ENCODE results near the gene GREM1. TPM values are rescaled to one million over a fixed set of nuclear protein-coding genes. Genes with fewer than 3 reads are reported as not detected.

The GREM1 gene
- total RNA-seq, 2 donors from 2014 or later: 0.62 to 2.7 TPM

DNA sequence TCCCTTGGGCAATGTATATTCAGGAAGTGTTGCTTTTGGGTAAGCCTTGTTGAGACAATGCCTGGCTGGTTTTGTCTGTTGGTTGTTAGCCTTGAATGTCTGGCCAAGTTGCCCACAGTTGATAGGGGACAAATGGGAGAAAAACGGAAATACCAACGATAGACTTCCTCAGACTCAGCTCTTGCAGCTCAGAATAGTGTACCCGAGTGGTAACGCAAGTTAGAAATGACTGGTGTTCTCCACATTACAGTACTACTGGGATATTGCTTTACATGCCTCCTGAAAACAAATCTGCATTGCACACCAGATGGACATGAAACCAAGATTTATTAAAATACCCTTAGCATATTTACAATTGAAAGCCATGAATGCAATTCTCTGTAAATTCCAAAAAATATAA, 47.4 kb downstream of the GREM1 start:
- Mint-ChIP-seq H3K36me3 (ENCODE audit: low read depth) (no peaks in the 10 kb centered on the region), H3K9me3 (peaks cover 7% of the 10 kb centered on the region), H3K27me3 (ENCODE audit: insufficient read depth) (no peaks in the 10 kb centered on the region), H3K4me3 (no peak overlapping the region), H3K4me1 (no peaks in the 10 kb centered on the region), H3K27ac (no peak overlapping the region)
- TF ChIP-seq, protein P1, sequence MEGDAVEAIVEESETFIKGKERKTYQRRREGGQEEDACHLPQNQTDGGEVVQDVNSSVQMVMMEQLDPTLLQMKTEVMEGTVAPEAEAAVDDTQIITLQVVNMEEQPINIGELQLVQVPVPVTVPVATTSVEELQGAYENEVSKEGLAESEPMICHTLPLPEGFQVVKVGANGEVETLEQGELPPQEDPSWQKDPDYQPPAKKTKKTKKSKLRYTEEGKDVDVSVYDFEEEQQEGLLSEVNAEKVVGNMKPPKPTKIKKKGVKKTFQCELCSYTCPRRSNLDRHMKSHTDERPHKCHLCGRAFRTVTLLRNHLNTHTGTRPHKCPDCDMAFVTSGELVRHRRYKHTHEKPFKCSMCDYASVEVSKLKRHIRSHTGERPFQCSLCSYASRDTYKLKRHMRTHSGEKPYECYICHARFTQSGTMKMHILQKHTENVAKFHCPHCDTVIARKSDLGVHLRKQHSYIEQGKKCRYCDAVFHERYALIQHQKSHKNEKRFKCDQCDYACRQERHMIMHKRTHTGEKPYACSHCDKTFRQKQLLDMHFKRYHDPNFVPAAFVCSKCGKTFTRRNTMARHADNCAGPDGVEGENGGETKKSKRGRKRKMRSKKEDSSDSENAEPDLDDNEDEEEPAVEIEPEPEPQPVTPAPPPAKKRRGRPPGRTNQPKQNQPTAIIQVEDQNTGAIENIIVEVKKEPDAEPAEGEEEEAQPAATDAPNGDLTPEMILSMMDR (conservative IDR thresholded peaks at IDR 0.05): no peak
- Histone ChIP-seq H3K27ac (ENCODE audit: low read depth, low read length) (no peak overlapping the region), H3K9me3 (ENCODE audit: control insufficient read depth, low read length) (no peaks in the 10 kb centered on the region), H3K27me3 (ENCODE audit: control insufficient read depth, insufficient read depth, low read length, poor library complexity, severe bottlenecking) (no peaks in the 10 kb centered on the region), H3K4me1 (ENCODE audit: control insufficient read depth, insufficient read depth, low read length) (no peaks in the 10 kb centered on the region), H3K4me3 (ENCODE audit: low read length) (no peak overlapping the region), H3K36me3 (ENCODE audit: control insufficient read depth, insufficient read depth, low read length) (no peaks in the 10 kb centered on the region), H3K9ac (ENCODE audit: extremely low read depth, low read length, poor library complexity, severe bottlenecking) (no peak overlapping the region)
- 70 to 100% methylated on average over 2 to 4 of the region's 4 CpGs for WGBS, 2 experiments (ENCODE audit: insufficient coverage in 1 of 2, insufficient read length in 1 of 2)
- no peak for DNase-seq

GRCh38 chr15:32766101-32766500, 48.3 kb downstream of the GREM1 start:
- H3K27me3 ChIP-seq (ENCODE audit: control insufficient read depth, insufficient read depth, low read length, poor library complexity, severe bottlenecking): no peaks in the 10 kb centered on the region
- Mint-ChIP-seq H3K27ac (no peak overlapping the region), H3K4me1 (no peaks in the 10 kb centered on the region), H3K36me3 (ENCODE audit: low read depth) (no peaks in the 10 kb centered on the region), H3K9me3 (peaks cover 7% of the 10 kb centered on the region), H3K4me3 (no peak overlapping the region), H3K27me3 (ENCODE audit: insufficient read depth) (no peaks in the 10 kb centered on the region)
- no peak overlapping the region for H3K9ac ChIP-seq (ENCODE audit: extremely low read depth, low read length, poor library complexity, severe bottlenecking)
- TF ChIP-seq, protein P1 (conservative IDR thresholded peaks at IDR 0.05): no peak
- H3K4me3 ChIP-seq (ENCODE audit: low read length): no peak overlapping the region
- H3K9me3 ChIP-seq (ENCODE audit: control insufficient read depth, low read length): no peaks in the 10 kb centered on the region
- no peak overlapping the region for H3K27ac ChIP-seq (ENCODE audit: low read depth, low read length)
- no peaks in the 10 kb centered on the region for H3K36me3 ChIP-seq (ENCODE audit: control insufficient read depth, insufficient read depth, low read length)
- WGBS, 2 experiments (ENCODE audit: insufficient coverage in 1 of 2, insufficient read length in 1 of 2): 0 to 63% methylated on average over 1 to 3 of the region's 3 CpGs
- no peak for DNase-seq
- no peaks in the 10 kb centered on the region for H3K4me1 ChIP-seq (ENCODE audit: control insufficient read depth, insufficient read depth, low read length)

DNA sequence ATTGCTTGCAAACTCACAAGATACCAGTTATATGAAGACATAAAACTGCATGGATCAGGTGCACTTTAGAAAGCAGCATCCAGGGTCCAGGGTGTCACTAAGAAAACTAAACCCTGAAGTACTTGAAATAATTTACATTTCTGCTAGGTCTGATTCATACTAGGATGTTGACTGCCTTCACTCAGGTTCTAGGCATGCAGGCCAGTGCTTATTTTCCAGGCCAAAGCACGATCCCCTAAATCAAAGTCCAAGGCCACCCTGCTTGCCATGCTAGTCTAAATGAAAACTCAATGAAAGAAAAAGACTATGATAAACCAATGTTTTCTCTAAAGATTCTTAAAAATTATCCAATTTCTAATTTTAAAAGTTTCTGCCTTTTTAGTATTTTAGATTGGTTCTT, 49.4 kb downstream of the GREM1 start:
- Mint-ChIP-seq H3K4me3 (no peak overlapping the region), H3K4me1 (no peaks in the 10 kb centered on the region), H3K27ac (no peak overlapping the region), H3K36me3 (ENCODE audit: low read depth) (no peaks in the 10 kb centered on the region), H3K27me3 (ENCODE audit: insufficient read depth) (no peaks in the 10 kb centered on the region), H3K9me3 (peaks cover 4% of the 10 kb centered on the region)
- Histone ChIP-seq H3K9me3 (ENCODE audit: control insufficient read depth, low read length) (no peaks in the 10 kb centered on the region), H3K27ac (ENCODE audit: low read depth, low read length) (no peak overlapping the region), H3K4me3 (ENCODE audit: low read length) (no peak overlapping the region), H3K4me1 (ENCODE audit: control insufficient read depth, insufficient read depth, low read length) (no peaks in the 10 kb centered on the region), H3K9ac (ENCODE audit: extremely low read depth, low read length, poor library complexity, severe bottlenecking) (no peak overlapping the region), H3K27me3 (ENCODE audit: control insufficient read depth, insufficient read depth, low read length, poor library complexity, severe bottlenecking) (no peaks in the 10 kb centered on the region), H3K36me3 (ENCODE audit: control insufficient read depth, insufficient read depth, low read length) (no peaks in the 10 kb centered on the region)
- TF ChIP-seq, protein P1 (conservative IDR thresholded peaks at IDR 0.05): no peak
- WGBS, 2 experiments (ENCODE audit: insufficient coverage in 1 of 2, insufficient read length in 1 of 2): 100% methylated on average over 1 of the region's 1 CpG
- DNase-seq: no peak
